Sigmoid colon (tissue), 4 donors: ENCODE results near the gene ZC3H10.

Experiments
- CTCF ChIP-seq, 4 experiments: fragments of 450-650 bp in 3 of 4; fragments of 200-600 bp in 1 of 4; IDR thresholded peaks; one replicate each; pipeline ENCODE4 v1.5.1; 2016 to 2019; ENCODE audit warnings: antibody characterized with exemption in 4 of 4, mild to moderate bottlenecking in 3 of 4, moderate library complexity in 2 of 4
- EP300 ChIP-seq, 4 donors: sonication (generic); formaldehyde crosslinking; IDR thresholded peaks; one replicate each; pipeline ENCODE4 v1.6.1; 2017; ENCODE audit warnings: antibody characterized with exemption in 4 of 4
- POLR2A ChIP-seq, 2 donors: fragments of 450-650 bp; IDR thresholded peaks; one replicate each; pipeline ENCODE4 v1.6.1; 2016; ENCODE audit warnings: antibody characterized with exemption in 2 of 2, mild to moderate bottlenecking in 2 of 2, moderate library complexity in 2 of 2
- POLR2AphosphoS5 ChIP-seq, 4 donors: sonication (generic); formaldehyde crosslinking; IDR thresholded peaks; one replicate each; pipeline ENCODE4 v1.6.1; 2017; ENCODE audit warnings: antibody characterized with exemption in 4 of 4

DNA sequence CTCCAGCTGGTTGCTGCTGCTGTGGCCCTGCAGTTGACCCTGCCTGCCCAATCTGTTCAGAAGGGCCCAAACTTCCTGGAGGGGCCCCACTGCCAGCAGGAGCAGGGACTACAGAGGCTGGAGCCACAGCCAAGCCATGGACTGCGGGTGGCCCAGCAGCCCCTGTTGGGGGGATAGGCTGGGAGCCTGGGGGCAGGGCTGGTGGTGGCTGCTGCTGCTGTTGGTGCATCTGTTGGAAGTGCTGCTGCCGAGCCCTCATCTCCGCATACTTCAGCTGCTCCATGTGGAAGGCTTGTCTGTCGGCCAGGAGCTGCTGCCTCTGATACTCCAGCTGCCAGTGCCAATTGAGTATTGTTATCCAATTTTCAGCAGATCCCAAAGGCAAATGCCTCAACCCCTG lies 47.3 kb downstream of the ZC3H10 start:
- TF ChIP-seq POLR2A (IDR thresholded peaks at IDR 0.05) (no peak), CTCF (IDR thresholded peaks at IDR 0.05) (no peak), EP300 (IDR thresholded peaks at IDR 0.05) (no peak), POLR2AphosphoS5 (IDR thresholded peaks at IDR 0.05) (no peak)
